GM21825 (cell line): ENCODE data around the gene VWA1.
"Not testable (repeated sequence)": the region's sequence is repeated elsewhere in the genome, so short reads cannot be mapped to it uniquely, and the experiment has no call there.

Source experiments
- ATAC-seq: cut with Tn5 transposase; IDR thresholded peaks from one replicate; pipeline ENCODE4 v1.9.1; 2021; ENCODE audit warnings: mild to moderate bottlenecking, moderate library complexity; ENCODE audit not compliant: unreplicated experiment

VWA1 gene

GRCh38 chr1:1422465-1423244, 12.8 kb upstream of the VWA1 start:
- no peak for ATAC-seq

GRCh38 chr1:1423245-1423597, 12.3 kb upstream of the VWA1 start:
- no peak for ATAC-seq

GRCh38 chr1:1424707-1425106, 10.8 kb upstream of the VWA1 start:
- no peak for ATAC-seq

GRCh38 chr1:1425426-1425752, 10.1 kb upstream of the VWA1 start:
- no peak for ATAC-seq

GRCh38 chr1:1425753-1426495, 9.6 kb upstream of the VWA1 start:
- ATAC-seq: no peak

GRCh38 chr1:1426496-1427105, 8.9 kb upstream of the VWA1 start:
- no peak for ATAC-seq

- ATAC-seq: no peak
Measured at GRCh38 chr1:1427106-1427819, 8.2 kb upstream of the VWA1 start.

- no peak for ATAC-seq
Measured at GRCh38 chr1:1427820-1428148, 7.7 kb upstream of the VWA1 start.

GRCh38 chr1:1428174-1428573, 7.3 kb upstream of the VWA1 start:
- ATAC-seq: no peak

GRCh38 chr1:1428967-1429366, 6.5 kb upstream of the VWA1 start:
- not testable (repeated sequence) for ATAC-seq

GRCh38 chr1:1429671-1430073, 5.8 kb upstream of the VWA1 start:
- no peak for ATAC-seq

- no peak for ATAC-seq
Measured at GRCh38 chr1:1430114-1430982, 5.1 kb upstream of the VWA1 start.

GRCh38 chr1:1430992-1431844, 4.3 kb upstream of the VWA1 start:
- no peak for ATAC-seq

GRCh38 chr1:1431845-1432273, 3.6 kb upstream of the VWA1 start:
- ATAC-seq: no peak

GRCh38 chr1:1432274-1432950, 3.1 kb upstream of the VWA1 start:
- ATAC-seq: no peak

- no peak for ATAC-seq
Measured at GRCh38 chr1:1432951-1433803, 2.3 kb upstream of the VWA1 start.

- ATAC-seq: no peak
Measured at GRCh38 chr1:1433804-1434130, 1.7 kb upstream of the VWA1 start.

GRCh38 chr1:1434131-1434823, 1.2 kb upstream of the VWA1 start:
- no peak for ATAC-seq
